Amniotic epithelial cell (primary cell): ENCODE measurements around the gene SNORC.

Experiments
- DNase-seq: peaks from one replicate; pipeline ENCODE4 v3.0.0-alpha.2; 2010; ENCODE audit warnings: low read depth

SNORC gene

GRCh38 chr2:232869138-232870017, 686 bp upstream of the SNORC start:
- DNase-seq, result no peak

DNA sequence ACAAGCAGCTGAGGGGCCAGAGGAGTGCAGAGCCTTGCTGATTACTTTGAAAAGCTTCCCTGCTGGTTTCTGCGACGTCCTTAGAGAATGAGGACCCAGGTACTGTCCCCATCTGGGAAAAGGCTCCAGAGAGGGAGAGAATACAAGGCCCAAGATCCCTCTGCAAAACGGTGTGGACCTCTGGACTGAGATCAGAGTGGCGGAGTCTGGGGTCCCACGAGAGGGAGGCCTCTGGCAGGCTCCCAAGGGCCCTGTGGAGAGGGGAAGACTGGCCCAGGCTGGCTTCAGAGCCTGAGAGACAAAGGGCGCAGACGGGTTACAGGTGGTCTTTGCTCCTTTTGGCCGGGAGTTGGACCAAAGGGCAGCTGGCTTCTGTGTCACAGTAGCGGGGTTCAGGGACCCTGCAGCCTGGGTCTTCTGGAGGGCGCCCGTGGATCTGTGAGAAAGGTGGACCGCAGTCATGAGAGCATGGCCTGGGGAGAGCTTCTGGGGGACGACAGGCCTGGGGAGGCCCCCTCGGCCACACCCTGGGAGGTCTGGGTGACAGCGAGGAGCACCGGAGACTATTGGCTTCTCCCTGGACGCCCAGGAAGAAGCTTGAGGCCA, 805 bp downstream of the SNORC start:
- no peak for DNase-seq

GRCh38 chr2:232871418-232871834, 1.4 kb downstream of the SNORC start:
- DNase-seq, result no peak

DNA sequence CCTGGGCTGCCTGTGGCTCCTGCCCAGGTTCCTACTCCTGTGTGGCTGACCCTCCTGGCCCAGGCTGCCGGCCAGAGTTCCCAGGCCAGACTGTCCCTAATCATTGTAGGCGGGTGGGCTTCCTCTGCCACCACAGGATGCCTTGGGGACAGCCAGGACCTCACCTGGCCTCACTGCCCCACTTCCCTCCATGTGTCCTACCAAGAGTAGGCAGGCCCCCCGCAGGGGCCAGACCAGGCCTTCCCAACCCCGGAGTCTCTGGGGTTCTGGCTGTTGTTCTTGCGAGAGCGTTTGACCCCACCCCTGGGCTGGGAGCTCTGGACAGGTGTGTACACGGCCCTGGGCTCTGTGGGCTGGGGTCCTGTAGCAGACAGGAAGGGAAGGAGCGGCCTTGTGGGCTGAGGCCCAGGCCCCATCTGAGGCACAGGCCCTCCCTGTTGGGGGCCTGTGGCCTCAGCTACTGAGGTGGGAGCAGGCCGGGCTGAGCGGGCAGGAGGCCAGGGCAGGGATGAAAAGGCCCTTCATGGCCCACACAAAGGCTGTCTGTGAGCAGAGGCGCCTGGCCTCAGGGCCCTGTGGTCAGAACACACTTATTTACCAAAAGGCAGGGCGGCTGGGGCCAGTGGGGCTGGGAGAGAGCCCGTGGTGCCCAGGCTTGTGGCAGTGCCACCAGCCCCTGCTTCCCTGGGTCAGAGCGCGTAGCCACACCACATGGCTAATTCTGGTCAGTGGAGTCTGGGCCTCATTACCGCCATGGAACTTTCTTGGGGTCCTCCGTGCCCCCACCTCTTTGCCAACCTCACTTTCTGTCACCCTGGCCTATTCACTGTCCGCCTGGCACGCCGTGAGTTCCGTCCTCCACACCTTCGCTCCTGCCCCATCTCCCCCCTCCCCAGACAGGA, 2.0 kb downstream of the SNORC start:
- no peak for DNase-seq

DNA sequence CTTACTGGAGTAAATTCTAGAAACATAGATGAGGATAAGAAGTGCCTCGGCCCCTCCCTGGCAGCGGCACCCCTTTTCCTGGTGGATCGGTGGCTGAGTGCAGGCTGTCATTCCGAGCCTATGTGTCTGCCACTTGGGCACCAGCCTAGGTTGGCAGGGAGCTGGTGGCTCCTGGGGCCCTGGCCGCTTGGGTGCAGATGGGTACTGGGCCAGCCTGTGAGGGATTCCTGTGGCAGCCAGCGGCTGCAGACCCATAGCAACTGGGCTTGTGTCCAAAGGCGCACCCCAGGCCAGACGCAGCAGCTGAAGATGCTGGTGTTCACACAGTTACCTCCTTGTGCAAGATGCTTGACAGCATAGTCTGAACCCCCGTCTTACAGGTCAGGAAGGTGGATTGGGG, 2.8 kb downstream of the SNORC start:
- no peak for DNase-seq

- DNase-seq, result no peak
Observed at GRCh38 chr2:232873292-232873908, 3.3 kb downstream of the SNORC start.

GRCh38 chr2:232873909-232874641, 4.0 kb downstream of the SNORC start:
- DNase-seq, result no peak

GRCh38 chr2:232874677-232875223, 4.7 kb downstream of the SNORC start:
- DNase-seq, result no peak

GRCh38 chr2:232875256-232876121, 5.4 kb downstream of the SNORC start:
- no peak for DNase-seq

DNA sequence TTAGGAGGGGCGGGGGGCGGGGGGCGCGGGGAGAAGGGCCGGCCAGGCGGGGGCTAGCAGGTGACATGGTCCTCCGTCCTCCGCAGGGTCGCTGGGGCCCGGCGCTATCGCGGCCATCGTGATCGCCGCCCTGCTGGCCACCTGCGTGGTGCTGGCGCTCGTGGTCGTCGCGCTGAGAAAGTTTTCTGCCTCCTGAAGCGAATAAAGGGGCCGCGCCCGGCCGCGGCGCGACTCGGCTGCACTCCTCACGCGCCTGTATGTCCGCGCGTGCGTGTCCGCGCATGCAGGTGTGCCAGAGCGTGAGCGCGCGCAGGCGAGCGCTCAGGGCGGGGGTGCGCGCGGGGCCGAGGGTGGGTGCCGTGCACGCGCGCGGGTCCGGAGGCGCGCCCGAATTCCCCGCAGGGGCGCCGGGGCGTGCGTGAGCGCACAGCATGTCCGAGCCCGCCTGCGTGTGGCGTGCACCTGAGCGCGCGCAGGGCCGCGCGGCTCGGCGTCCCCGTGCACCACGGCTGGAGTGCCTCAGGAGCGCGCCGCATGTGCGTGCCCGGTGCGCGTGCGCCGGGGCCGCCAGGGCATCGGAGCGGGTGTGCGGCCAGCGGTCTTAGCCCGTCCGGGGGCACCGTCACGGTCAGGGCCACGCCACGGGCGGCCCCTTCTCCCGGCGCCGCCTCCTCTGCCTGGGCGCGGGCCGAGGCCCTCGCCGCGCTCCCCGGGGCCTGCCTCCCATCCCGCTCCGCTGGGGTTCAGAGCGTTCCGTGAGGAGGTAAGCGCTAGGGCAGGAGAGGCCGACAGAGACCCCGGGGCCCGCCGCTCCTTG, 6.3 kb downstream of the SNORC start:
- DNase-seq, result no peak

GRCh38 chr2:232876978-232877441, 6.9 kb downstream of the SNORC start:
- no peak for DNase-seq

- DNase-seq, result no peak
Observed at GRCh38 chr2:232877940-232878511, 8.0 kb downstream of the SNORC start.

DNA sequence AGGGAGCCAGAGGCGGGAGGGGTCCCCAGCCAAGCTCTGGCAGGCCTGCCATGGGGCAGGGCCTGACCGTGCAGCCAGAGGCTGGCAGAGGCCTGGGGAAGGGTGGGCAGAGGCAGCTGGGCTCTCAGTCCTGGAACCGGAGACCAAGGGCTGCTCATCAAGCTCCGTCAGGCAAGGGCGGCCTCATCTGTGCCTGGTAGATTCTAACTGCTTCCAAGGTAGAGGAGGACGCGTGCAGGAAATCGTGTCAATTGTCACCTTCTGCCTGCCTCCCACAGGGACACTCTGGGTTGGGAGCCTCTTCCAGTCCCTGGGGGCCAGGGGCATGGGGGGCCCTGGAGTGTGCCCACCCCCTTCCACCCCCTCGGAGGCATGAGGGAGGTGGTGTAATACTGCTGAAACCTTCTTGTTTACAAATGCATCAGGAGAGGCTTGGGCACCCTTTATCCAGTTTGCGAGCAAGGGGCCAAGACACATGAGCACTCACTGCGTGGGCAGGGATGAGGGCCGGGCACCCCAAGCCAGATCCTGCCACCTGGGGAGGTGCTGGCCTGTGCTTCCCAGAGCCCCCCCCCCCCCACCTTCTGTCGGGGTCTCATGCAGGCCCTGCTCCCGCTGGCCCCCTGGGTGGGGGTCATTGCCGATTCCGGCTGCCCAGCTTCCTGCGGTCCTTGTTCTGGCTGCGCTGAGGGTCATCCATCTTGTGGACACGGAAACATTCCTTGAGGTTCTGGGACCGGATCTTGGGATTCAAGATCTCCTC, 9.0 kb downstream of the SNORC start:
- no peak for DNase-seq

DNA sequence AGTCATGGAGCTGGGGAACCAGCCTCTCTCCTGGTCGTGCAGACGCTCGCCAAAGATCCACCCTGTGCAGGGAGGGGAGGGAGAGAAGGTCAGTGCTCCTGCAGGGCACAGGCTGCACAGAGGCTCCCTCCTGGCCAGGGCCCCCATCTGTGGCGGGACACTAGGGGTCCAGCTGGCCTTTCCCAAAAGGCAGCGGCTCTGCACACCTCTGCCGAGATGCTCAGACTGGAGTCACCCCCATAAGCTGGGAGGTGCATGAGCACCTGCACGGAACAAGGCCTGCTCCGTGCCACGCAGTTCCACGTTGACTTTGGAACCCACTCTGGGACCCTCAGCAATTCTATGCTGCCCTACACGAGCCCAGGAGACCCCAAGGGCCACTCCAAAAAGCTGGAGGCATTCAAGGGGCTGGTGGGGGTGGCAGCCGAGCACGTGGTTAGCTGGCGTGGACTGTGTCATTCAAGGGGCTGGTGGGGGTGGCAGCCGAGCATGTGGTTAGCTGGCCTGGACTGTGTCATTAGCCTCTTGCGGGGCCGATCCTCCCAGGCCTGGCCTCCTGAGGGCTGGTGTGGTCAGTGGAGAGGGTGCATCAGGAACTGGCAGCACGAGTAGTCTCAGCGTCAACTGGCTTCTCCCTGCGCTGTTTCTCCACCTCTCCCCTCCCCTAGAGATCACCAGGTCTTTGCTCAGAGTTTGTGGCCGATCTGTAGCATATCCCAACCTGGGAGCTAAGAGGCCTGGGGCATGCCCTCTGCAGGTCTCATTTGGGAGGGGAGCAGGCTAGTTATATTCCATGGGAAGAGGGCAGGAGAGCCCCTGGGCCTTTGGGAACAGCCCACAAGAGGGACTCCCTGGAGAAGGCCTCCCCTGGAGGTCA, 9.8 kb downstream of the SNORC start:
- no peak for DNase-seq

DNA sequence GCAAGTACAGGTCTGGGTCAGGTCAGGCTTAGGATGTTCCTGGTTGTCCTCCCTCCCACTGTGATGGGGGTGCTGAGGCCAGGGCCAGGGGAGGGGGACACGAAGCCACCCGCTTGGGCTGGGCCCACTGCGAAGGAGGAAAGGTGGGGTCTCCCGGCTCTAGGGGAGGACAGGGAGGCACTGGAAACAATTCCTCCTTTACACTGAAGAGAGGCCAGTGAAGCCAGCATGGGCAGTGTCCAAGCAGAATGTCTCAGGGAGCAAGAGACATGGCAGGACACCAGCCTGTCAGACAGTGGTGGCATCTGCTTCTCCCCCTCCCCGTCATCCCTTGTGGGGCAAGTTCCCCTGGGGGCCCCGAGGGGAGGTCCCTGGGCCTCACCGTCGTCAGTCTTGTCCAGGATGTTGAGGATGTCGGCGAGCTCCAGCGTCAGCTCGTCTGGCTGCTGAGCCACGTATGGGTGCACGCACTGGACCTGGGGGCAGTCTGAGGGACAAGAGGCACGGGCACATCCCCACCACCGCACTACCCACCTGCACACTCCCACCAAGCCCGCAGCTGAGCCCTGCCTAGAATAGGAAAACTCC, 10.8 kb downstream of the SNORC start:
- DNase-seq, result no peak

DNA sequence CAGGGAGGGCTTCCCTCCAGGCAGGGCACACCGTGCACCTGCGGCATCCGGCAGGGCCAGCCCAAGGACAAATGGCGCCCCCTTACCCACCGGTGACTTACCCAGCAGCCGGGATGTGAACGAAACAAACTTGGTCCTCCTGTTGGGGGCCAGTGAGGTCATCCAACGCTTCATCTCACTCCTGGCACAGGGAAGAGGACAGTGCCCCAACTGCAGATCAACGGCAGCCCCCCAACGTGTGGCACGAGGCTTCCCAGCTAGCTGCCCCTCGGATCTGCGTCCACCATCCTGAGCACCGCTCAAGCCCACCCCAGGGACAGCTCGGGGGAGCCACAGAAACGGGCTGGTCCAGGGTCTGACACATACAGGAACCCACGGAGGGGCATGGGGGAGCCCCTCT, 12.0 kb downstream of the SNORC start:
- DNase-seq, result no peak
